HG03432 (cell line): ENCODE data around the gene MXI1.

Experiments used
- ATAC-seq: cut with Tn5 transposase; IDR thresholded peaks from one replicate; pipeline ENCODE4 v1.9.1; 2021; ENCODE audit warnings: mild to moderate bottlenecking, moderate library complexity; ENCODE audit not compliant: unreplicated experiment

MXI1 gene

GRCh38 chr10:110214371-110214826 is 7.0 kb downstream of the MXI1 start:
- no peak for ATAC-seq

GRCh38 chr10:110215286-110216170 is 8.1 kb downstream of the MXI1 start:
- no peak for ATAC-seq

GRCh38 chr10:110216240-110216639 is 8.8 kb downstream of the MXI1 start:
- no peak for ATAC-seq

- ATAC-seq = no peak
Observed at GRCh38 chr10:110216942-110217661, 9.7 kb downstream of the MXI1 start.

GRCh38 chr10:110217662-110218008 is 10.2 kb downstream of the MXI1 start:
- no peak for ATAC-seq

- ATAC-seq = no peak
Observed at GRCh38 chr10:110218632-110219031, 11.2 kb downstream of the MXI1 start.

GRCh38 chr10:110219884-110220283 is 12.5 kb downstream of the MXI1 start:
- no peak for ATAC-seq

GRCh38 chr10:110220398-110220797 is 13.0 kb downstream of the MXI1 start:
- no peak for ATAC-seq

- no peak for ATAC-seq
Observed at GRCh38 chr10:110221044-110221720, 13.8 kb downstream of the MXI1 start.

GRCh38 chr10:110221721-110222261 is 14.4 kb downstream of the MXI1 start:
- peak; percentile 65 for ATAC-seq

GRCh38 chr10:110222641-110223297 is 15.4 kb downstream of the MXI1 start:
- no peak for ATAC-seq

- ATAC-seq = no peak
Observed at GRCh38 chr10:110223298-110223925, 16.0 kb downstream of the MXI1 start.

GRCh38 chr10:110224992-110225391 is 17.6 kb downstream of the MXI1 start:
- ATAC-seq = no peak

- peak; percentile 2 for ATAC-seq
Observed at GRCh38 chr10:110225441-110225755, 18.0 kb downstream of the MXI1 start.

- ATAC-seq = peak; percentile 74
Observed at GRCh38 chr10:110225756-110226542, 18.5 kb downstream of the MXI1 start.

- ATAC-seq = no peak
Observed at GRCh38 chr10:110226543-110226925, 19.1 kb downstream of the MXI1 start.

- ATAC-seq = no peak
Observed at GRCh38 chr10:110226926-110227641, 19.7 kb downstream of the MXI1 start.

GRCh38 chr10:110228066-110228465 is 20.7 kb downstream of the MXI1 start:
- no peak for ATAC-seq

GRCh38 chr10:110229155-110229554 is 21.8 kb downstream of the MXI1 start:
- ATAC-seq = no peak
